HL-60 (cell line): ENCODE data around the gene SEZ6.

Experiments used
- DNase-seq, 2 experiments: peaks; one replicate each; pipeline ENCODE4 v3.0.0-alpha.2; 2010 to 2020; ENCODE audit warnings: low read depth in 1 of 2, low spot score in 1 of 2
- H3K27ac ChIP-seq: fragments of 250-450 bp; sonication (Bioruptor Pico); replicated peaks from 2 replicates; pipeline ENCODE4 v1.5.1; 2020; ENCODE audit warnings: mild to moderate bottlenecking, moderate library complexity
- H3K27me3 ChIP-seq: fragments of 250-450 bp; sonication (Bioruptor Pico); 2 replicates; pipeline ENCODE4 v1.5.1; 2021; ENCODE audit warnings: mild to moderate bottlenecking, moderate library complexity; ENCODE audit not compliant: insufficient read depth, poor library complexity, severe bottlenecking
- H3K4me3 ChIP-seq: replicated peaks from 2 replicates; pipeline ENCODE4 v1.5.1; 2011; ENCODE audit warnings: mild to moderate bottlenecking, control low read depth, low read length; ENCODE audit not compliant: insufficient read depth
- CTCF ChIP-seq: IDR thresholded peaks from one replicate; pipeline ENCODE4 v1.5.1; 2011; ENCODE audit warnings: low read length, control low read depth, inconsistent platforms; ENCODE audit not compliant: insufficient read depth
- GABPA ChIP-seq: IDR thresholded peaks from 2 replicates; pipeline ENCODE4 v1.6.1; 2012; ENCODE audit warnings: low read depth
- POLR2AphosphoS5 ChIP-seq: IDR thresholded peaks from 2 replicates; pipeline ENCODE4 v1.6.1; 2012; ENCODE audit warnings: low read depth
- REST ChIP-seq: IDR thresholded peaks from 2 replicates; pipeline ENCODE4 v1.6.1; 2012; ENCODE audit warnings: low read depth; ENCODE audit not compliant: insufficient replicate concordance
- SPI1 ChIP-seq: IDR thresholded peaks from 2 replicates; pipeline ENCODE4 v1.6.1; 2012; ENCODE audit warnings: low read depth, mild to moderate bottlenecking, borderline replicate concordance

SEZ6 gene

GRCh38 chr17:28912281-28912937 is 93.4 kb downstream of the SEZ6 start:
- H3K4me3 ChIP-seq, result no peak overlapping the region
- H3K27ac ChIP-seq, result no peak overlapping the region
- DNase-seq, result peak in 1 of 2 experiments; percentile 20
- TF ChIP-seq REST (no peak), POLR2AphosphoS5 (no peak), SPI1 (no peak), CTCF (no peak), GABPA (no peak)
- H3K27me3 ChIP-seq, result no peaks in the 10 kb centered on the region

- no peak for TF ChIP-seq SPI1
- TF ChIP-seq CTCF, result no peak
These were observed 94.3 kb downstream of the SEZ6 start for GRCh38 chr17:28911411-28912045.

GRCh38 chr17:28910534-28910933 is 95.3 kb downstream of the SEZ6 start:
- DNase-seq, result no peak
- TF ChIP-seq POLR2AphosphoS5 (no peak), SPI1 (no peak), CTCF (no peak), REST (no peak), GABPA (no peak)
- Histone ChIP-seq H3K27ac (no peak overlapping the region), H3K4me3 (no peak overlapping the region), H3K27me3 (no peaks in the 10 kb centered on the region)

More at GRCh38 chr17:28911411-28912045, 94.3 kb downstream of the SEZ6 start:
- H3K27me3 ChIP-seq, result no peaks in the 10 kb centered on the region
- H3K4me3 ChIP-seq, result no peak overlapping the region
- no peak for DNase-seq
- H3K27ac ChIP-seq, result no peak overlapping the region
